ENCODE measurements around the gene C9orf72. TPM values are rescaled to one million over a fixed set of nuclear protein-coding genes. Genes with fewer than 3 reads are reported as not detected.

Gene C9orf72
- total RNA-seq, 1 experiment from 2014 or later = 5.8 TPM

DNA sequence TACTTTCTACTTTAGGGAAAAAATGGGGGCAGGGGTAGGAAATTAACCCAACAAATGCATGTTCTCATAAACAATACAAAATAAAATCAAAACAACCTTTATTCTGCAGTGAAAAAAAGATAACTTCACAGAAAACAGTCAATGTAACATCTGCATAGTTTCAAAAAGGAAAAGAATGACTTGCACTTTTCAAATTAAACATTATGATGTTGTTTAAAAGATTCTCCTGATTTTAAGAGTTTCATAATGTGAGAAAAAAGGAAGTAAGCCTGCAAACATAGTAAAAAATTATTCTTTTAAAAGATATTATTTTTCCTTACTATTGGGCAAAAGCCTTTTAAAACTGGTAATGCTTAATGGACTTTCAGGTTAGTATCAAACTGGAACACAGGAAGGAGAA is 7.6 kb downstream of the C9orf72 start:
- Histone ChIP-seq H3K27me3 (replicated peaks) (no peaks in the 10 kb centered on the region), H3K27ac (no peak overlapping the region), H3K4me1 (replicated peaks) (no peaks in the 10 kb centered on the region), H3K4me3 (no peak overlapping the region), H3K36me3 (no peaks in the 10 kb centered on the region), H3K9me3 (replicated peaks) (no peaks in the 10 kb centered on the region)
- no peak for DNase-seq (ENCODE audit: low read depth in 1 of 2, low spot score in 2 of 2)

DNA sequence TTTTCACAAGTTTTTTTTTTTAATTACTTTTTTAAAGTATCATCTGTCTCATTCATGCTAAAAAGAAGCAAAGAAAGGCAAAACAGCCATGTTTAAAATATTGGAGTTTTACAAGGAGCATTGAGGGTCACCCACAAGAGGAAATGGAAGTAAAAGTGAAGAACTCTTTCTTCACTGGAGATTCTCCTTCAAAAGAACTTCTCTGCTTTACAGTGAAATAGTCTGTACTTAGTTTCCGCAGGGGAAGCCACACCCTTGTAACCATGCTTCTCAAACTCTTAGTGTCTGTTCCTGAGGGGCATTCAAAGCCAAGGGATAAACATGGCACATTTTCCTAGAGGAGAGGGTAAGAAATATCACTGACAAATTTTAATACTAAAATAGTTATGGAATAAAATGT is 8.6 kb downstream of the C9orf72 start:
- no peaks in the 10 kb centered on the region for H3K4me1 ChIP-seq (replicated peaks)
- no peaks in the 10 kb centered on the region for H3K9me3 ChIP-seq (replicated peaks)
- no peak overlapping the region for H3K27ac ChIP-seq
- no peak for DNase-seq (ENCODE audit: low read depth in 1 of 2, low spot score in 2 of 2)
- no peaks in the 10 kb centered on the region for H3K36me3 ChIP-seq
- H3K4me3 ChIP-seq = no peak overlapping the region
- H3K27me3 ChIP-seq (replicated peaks) = no peaks in the 10 kb centered on the region

DNA sequence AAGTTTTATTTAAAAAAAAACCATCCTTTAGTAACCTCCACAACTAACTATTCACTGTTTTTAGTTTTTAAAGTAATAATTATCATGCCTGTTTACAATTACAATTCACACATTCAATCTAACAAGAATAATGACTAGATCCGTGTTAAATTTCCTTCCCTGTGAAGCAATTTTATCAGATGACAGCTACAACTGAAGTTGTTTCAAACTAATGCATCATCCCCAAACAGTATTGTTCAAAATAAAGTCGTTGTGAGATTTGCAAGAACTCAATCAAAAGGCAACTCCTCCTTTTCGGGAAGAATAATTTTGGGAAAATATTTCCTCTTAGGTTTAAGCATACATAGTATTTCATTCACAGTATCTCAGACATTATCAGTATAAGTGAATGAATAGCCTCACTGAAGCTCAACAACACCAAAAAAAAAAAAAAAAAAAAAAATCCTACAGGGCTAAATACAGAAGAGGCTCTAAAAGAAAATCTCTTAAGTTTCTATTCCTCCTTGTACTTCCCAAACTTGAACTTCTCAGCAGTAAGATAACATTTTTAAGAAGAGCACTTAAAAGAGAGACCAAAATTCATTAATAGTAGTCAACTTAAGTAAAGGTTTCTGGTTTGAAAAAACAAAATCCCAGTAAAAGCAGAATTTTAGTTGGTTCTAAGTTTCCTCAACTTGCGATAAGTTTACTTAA is 9.4 kb downstream of the C9orf72 start:
- H3K4me3 ChIP-seq = no peak overlapping the region
- H3K4me1 ChIP-seq (replicated peaks) = no peaks in the 10 kb centered on the region
- no peak overlapping the region for H3K27ac ChIP-seq
- no peaks in the 10 kb centered on the region for H3K27me3 ChIP-seq (replicated peaks)
- DNase-seq (ENCODE audit: low read depth in 1 of 2, low spot score in 2 of 2) = no peak
- H3K36me3 ChIP-seq = no peaks in the 10 kb centered on the region
- no peaks in the 10 kb centered on the region for H3K9me3 ChIP-seq (replicated peaks)

DNA sequence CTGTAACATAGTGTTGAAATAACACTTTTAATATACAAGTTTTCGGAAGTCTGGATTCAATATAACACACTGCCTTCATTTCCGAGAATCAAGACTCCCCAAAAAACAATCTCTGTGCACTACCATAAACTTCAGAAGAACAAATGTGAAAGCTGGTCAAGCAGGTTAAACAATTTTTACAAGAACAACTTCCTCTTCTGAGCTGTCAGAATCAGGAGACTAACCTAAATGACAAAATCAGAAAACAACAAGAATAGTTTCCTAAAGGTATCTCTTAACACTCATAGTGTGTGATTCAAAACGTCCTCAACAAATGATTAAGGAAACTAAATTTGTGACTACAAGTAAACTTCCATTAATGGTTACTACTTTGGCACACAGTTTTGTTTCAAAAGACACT is 11.6 kb downstream of the C9orf72 start:
- H3K36me3 ChIP-seq = no peaks in the 10 kb centered on the region
- H3K27ac ChIP-seq = no peak overlapping the region
- no peaks in the 10 kb centered on the region for H3K9me3 ChIP-seq (replicated peaks)
- H3K27me3 ChIP-seq (replicated peaks) = no peaks in the 10 kb centered on the region
- no peak for DNase-seq (ENCODE audit: low read depth in 1 of 2, low spot score in 2 of 2)
- H3K4me3 ChIP-seq = no peak overlapping the region
- no peaks in the 10 kb centered on the region for H3K4me1 ChIP-seq (replicated peaks)

DNA sequence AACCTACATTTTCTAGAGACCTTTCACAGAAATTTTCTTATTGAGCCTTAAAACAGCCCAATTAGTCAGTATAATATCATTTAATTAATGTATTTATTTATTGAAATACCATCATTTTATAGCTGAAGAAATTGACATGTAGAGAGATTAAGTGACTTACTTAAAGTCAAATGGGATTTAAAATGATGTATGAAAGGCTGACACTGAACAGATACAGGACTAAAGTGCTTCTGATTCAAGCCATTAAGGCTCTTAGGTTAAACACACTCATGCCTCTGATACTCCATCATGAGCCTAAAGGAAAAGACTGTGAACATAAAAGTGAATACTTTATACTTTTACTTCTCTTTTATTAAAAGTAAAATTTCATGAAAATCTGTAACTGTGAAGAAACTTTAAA is 12.8 kb downstream of the C9orf72 start:
- no peaks in the 10 kb centered on the region for H3K9me3 ChIP-seq (replicated peaks)
- H3K27ac ChIP-seq = no peak overlapping the region
- no peak overlapping the region for H3K4me3 ChIP-seq
- no peak for DNase-seq (ENCODE audit: low read depth in 1 of 2, low spot score in 2 of 2)
- H3K4me1 ChIP-seq (replicated peaks) = no peaks in the 10 kb centered on the region
- no peaks in the 10 kb centered on the region for H3K27me3 ChIP-seq (replicated peaks)
- no peaks in the 10 kb centered on the region for H3K36me3 ChIP-seq

DNA sequence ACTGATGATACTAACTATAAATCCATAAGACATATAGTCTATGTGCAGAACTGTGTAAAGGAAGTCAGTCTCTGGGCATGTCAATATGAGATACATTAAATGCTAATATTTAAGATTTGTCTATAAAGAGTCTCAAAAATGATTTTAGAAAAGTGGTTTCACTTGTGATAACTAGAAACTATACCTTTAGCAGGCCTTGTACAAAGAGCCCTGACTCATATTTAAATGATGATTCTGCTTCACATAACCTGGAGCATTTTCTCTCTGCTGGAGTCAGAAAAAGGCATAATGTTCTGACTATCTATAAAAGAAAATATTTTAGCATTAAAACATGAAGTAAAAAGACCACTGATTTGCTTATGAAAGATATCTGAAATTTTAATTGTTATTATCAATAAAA is 15.0 kb downstream of the C9orf72 start:
- H3K36me3 ChIP-seq = no peaks in the 10 kb centered on the region
- H3K4me1 ChIP-seq (replicated peaks) = no peaks in the 10 kb centered on the region
- H3K9me3 ChIP-seq (replicated peaks) = no peaks in the 10 kb centered on the region
- no peaks in the 10 kb centered on the region for H3K27me3 ChIP-seq (replicated peaks)
- no peak overlapping the region for H3K27ac ChIP-seq
- no peak overlapping the region for H3K4me3 ChIP-seq
- DNase-seq (ENCODE audit: low read depth in 1 of 2, low spot score in 2 of 2) = no peak

DNA sequence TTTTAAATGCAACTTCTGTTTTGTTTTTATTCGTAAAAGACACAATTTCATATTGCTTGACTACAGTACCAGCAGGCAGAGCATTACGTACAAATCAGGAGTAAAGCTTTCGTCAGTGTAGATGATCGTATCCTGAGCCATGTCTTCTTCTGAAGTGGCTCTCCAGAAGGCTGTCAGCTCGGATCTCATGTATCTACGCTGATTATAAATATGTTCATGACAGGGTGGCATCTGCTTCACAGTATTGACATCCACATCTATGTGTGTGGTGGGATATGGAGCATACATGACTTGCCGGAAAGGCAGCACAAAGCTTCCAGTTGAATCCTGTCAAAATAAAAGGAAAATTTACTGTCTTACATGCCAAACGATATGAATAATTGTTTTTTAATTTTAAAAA is 16.8 kb downstream of the C9orf72 start:
- H3K4me3 ChIP-seq = no peak overlapping the region
- no peaks in the 10 kb centered on the region for H3K27me3 ChIP-seq (replicated peaks)
- DNase-seq (ENCODE audit: low read depth in 1 of 2, low spot score in 2 of 2) = no peak
- no peaks in the 10 kb centered on the region for H3K9me3 ChIP-seq (replicated peaks)
- no peak overlapping the region for H3K27ac ChIP-seq
- no peaks in the 10 kb centered on the region for H3K36me3 ChIP-seq
- H3K4me1 ChIP-seq (replicated peaks) = no peaks in the 10 kb centered on the region

DNA sequence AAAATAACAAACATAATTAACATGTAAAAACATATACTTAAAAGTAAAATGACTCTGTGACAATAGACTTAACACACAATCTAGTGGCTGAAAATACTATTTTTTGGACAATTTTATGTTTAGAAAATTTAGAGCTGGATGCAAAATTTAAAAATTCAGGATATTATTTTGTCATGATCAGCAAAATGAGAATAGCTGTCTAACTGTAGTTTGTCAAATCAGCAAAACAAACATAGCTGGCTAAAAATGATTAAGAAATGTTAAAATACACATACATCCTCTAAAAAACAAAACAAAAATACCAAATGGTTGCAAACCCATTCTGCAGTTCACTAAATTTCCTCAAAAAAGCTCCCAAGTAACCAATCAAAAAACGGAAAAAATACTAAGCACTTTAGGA is 18.6 kb downstream of the C9orf72 start:
- Histone ChIP-seq H3K4me1 (replicated peaks) (no peaks in the 10 kb centered on the region), H3K27me3 (replicated peaks) (no peaks in the 10 kb centered on the region), H3K27ac (no peak overlapping the region), H3K4me3 (no peak overlapping the region), H3K9me3 (replicated peaks) (no peaks in the 10 kb centered on the region), H3K36me3 (no peaks in the 10 kb centered on the region)
- DNase-seq (ENCODE audit: low read depth in 1 of 2, low spot score in 2 of 2) = no peak

DNA sequence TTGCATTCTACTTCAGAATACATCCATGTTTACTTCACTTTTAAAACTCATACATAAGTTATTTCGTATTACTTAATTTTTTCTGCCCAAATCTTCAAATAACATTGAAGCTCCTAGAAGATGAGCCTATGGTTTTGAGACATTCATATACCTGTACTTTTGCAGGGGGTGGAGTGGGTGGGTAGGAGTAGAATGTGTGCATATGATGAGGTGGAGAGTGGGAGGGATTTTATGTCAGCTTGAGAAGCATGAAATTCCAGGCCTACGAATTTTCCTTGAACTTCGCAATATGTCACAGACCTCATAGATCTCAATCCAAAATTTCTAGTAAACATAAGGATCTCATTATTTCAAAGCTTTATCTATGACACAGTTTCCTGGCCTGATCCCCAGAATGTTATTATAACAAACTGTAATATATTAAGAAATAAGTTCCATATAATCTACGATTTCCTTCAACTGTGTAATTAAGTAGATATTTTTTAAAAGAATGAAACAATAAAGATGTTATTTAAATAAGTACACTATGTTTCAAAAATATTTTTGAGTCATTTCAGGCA is 24.0 kb downstream of the C9orf72 start:
- Histone ChIP-seq H3K4me1 (replicated peaks) (no peaks in the 10 kb centered on the region), H3K36me3 (no peaks in the 10 kb centered on the region), H3K27me3 (replicated peaks) (no peaks in the 10 kb centered on the region), H3K27ac (no peak overlapping the region), H3K9me3 (replicated peaks) (no peaks in the 10 kb centered on the region), H3K4me3 (no peak overlapping the region)
- no peak for DNase-seq (ENCODE audit: low read depth in 1 of 2, low spot score in 2 of 2)

DNA sequence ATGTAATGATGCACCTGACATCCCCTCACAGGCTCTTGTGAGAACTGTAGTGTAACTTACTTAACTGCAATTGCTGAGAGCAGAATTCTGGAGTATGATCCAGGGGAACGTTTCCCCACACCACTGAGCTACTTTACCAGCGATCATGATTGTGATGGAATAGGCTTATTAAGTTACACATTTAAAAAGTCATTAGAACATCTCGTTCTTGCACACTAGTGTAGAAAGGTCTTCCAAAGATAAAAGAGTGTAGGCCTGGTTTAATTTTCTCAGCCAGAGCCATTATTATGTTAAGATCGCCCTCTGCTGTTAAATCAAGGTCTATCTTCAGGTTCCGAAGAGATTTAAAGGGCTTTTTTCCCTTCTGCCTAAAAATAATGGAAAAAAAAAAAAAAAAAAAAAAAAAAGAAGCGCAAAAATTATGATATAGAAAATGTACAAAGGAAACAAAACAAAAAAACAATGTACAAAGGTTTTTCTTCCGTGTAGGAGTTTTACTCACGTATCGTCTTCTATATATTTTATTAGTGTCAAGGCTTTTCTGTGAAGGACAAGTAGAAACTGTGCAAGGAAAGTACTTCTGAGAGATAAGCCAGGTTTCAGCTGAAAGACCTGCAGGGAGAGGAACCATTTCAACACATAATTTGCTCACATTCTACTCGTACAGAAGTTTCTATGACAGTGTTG is 25.1 kb downstream of the C9orf72 start:
- H3K9me3 ChIP-seq (replicated peaks) = no peaks in the 10 kb centered on the region
- no peaks in the 10 kb centered on the region for H3K27me3 ChIP-seq (replicated peaks)
- no peaks in the 10 kb centered on the region for H3K36me3 ChIP-seq
- H3K27ac ChIP-seq = no peak overlapping the region
- H3K4me3 ChIP-seq = no peak overlapping the region
- H3K4me1 ChIP-seq (replicated peaks) = no peaks in the 10 kb centered on the region
- no peak for DNase-seq (ENCODE audit: low read depth in 1 of 2, low spot score in 2 of 2)

DNA sequence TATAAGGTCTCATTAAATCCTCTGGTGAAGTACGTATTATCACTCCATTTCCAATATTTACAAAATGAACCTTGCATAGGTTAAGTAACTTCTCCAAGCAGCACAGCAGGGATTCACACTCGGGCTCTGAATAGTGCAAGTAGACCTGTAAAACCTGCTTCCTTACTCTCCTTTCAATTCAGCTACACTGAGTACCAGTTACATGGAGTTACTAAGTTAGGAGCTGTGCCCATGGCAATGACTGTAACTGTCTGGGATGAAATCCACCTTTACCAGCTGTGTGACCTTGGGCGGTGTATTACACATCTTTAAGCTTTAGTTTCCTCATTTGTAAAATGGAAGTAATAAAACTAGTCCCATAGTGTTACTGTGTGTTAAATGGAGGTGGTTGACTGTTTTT is 27.8 kb downstream of the C9orf72 start:
- Histone ChIP-seq H3K4me1 (replicated peaks) (peaks cover 13% of the 10 kb centered on the region), H3K4me3 (no peak overlapping the region), H3K36me3 (no peaks in the 10 kb centered on the region)

DNA sequence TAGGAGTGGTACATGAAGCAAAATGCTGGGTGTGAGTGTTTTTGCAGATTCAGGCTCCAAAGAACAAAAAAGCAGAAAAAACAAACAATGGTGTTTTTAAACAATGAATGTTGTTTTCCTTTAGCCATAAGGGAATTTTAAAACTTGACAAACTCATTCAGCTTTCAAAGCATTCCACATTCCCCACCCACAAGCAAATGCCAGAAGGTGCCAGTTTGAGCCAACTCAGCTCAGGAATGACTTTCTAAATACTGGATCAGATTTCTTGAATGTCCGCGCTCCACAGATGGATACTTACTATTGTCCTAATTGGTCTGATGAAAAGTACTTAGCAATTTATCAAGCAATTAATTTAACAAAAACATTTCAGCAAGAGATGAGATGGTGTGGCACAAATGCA is 30.8 kb downstream of the C9orf72 start:
- Histone ChIP-seq H3K9me3 (replicated peaks) (no peaks in the 10 kb centered on the region), H3K27me3 (replicated peaks) (no peaks in the 10 kb centered on the region), H3K4me3 (no peak overlapping the region), H3K27ac (no peak overlapping the region), H3K36me3 (no peaks in the 10 kb centered on the region), H3K4me1 (replicated peaks) (peaks cover 16% of the 10 kb centered on the region)
- peak; percentile 37 to 38 for DNase-seq (ENCODE audit: low read depth in 1 of 2, low spot score in 2 of 2)

More for the DNA sequence above, 27.8 kb downstream of the C9orf72 start:
- no peaks in the 10 kb centered on the region for H3K27me3 ChIP-seq (replicated peaks)
- H3K27ac ChIP-seq = no peak overlapping the region
- DNase-seq (ENCODE audit: low read depth in 1 of 2, low spot score in 2 of 2) = no peak
- no peaks in the 10 kb centered on the region for H3K9me3 ChIP-seq (replicated peaks)

DNA sequence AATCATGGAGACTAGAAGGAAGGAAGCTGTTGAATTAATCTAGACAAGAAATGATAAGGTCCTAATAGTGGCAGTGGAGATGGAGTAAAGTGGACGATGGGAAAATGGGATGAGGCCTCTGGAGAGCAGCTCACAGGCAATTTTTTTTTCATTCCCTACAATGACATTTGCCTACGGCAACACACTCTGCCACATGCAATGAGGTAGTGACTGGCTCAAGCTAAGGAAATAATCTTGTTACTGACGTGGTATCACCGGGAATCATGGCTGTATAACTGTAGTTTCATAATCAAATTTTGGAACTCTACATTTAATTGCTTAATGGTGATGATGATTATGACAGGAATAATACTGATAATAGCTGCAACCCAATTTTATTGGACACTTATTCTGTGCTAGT is 31.5 kb downstream of the C9orf72 start:
- H3K27ac ChIP-seq = no peak overlapping the region
- H3K36me3 ChIP-seq = no peaks in the 10 kb centered on the region
- H3K4me3 ChIP-seq = no peak overlapping the region

DNA sequence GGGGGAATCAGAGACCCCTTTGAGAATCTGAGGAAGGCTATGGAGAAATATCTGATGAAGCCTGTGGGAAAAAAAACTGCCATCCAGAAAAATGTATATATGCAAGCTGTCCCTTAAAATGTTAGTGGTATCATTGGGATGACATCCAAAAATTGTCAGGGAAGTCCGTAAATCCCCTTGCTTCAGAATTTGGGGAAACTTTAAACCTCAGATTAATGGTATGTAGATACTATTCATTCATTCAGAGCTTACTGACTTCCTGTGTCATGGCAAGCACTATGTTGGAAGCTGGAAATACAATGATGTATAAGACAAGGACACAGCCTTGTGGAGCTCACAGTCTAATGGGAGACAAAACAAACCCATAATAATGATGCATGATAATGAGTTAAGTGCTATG is 32.8 kb downstream of the C9orf72 start:
- Histone ChIP-seq H3K4me1 (replicated peaks) (peaks cover 16% of the 10 kb centered on the region), H3K4me3 (no peak overlapping the region), H3K9me3 (replicated peaks) (no peaks in the 10 kb centered on the region), H3K36me3 (no peaks in the 10 kb centered on the region), H3K27ac (no peak overlapping the region), H3K27me3 (replicated peaks) (no peaks in the 10 kb centered on the region)
- DNase-seq (ENCODE audit: low read depth in 1 of 2, low spot score in 2 of 2) = no peak

More for the DNA sequence above, 31.5 kb downstream of the C9orf72 start:
- Histone ChIP-seq H3K4me1 (replicated peaks) (peaks cover 16% of the 10 kb centered on the region), H3K27me3 (replicated peaks) (no peaks in the 10 kb centered on the region), H3K9me3 (replicated peaks) (no peaks in the 10 kb centered on the region)
- no peak for DNase-seq (ENCODE audit: low read depth in 1 of 2, low spot score in 2 of 2)
